Activated CD8-positive, alpha-beta memory T cell treated with anti-CD3 and anti-CD28 coated beads, Interleukin-2, amount 10 ng/mL, durations not matched to agents 7 days and 5 days (primary cell): ENCODE results near the gene RBM20. TPM values are rescaled to one million over a fixed set of nuclear protein-coding genes. Genes with fewer than 3 reads are reported as not detected.
"Not testable (repeated sequence)": the region's sequence is repeated elsewhere in the genome, so short reads cannot be mapped to it uniquely, and the experiment has no call there.

Source experiments
- ATAC-seq: fragments of 150-1000 bp; cut with Tn5 transposase; one replicate; pipeline ENCODE4 v1.10.0; 2021; ENCODE audit warnings: moderate library complexity
- CTCF ChIA-PET: fragments of 350-600 bp; sonication (Branson Sonifier 250); formaldehyde crosslinking; loops from one replicate; lab custom pipeline; 2021; ENCODE audit warnings: antibody characterized with exemption; lab: Charles Lee
- DNase-seq: peaks from one replicate; pipeline ENCODE4 v3.0.0-alpha.2; 2020
- H3K27ac Mint-ChIP-seq: one replicate; pipeline ENCODE4 v1.8.0; 2021; ENCODE audit warnings: mild to moderate bottlenecking, mixed read lengths
- H3K27me3 Mint-ChIP-seq: one replicate; pipeline ENCODE4 v1.8.0; 2021; ENCODE audit warnings: mixed read lengths
- H3K36me3 Mint-ChIP-seq: one replicate; pipeline ENCODE4 v1.8.0; 2021; ENCODE audit warnings: mild to moderate bottlenecking, mixed read lengths
- H3K4me1 Mint-ChIP-seq: one replicate; pipeline ENCODE4 v1.8.0; 2021; ENCODE audit warnings: mixed read lengths
- H3K4me3 Mint-ChIP-seq: one replicate; pipeline ENCODE4 v1.8.0; 2021; ENCODE audit warnings: mild to moderate bottlenecking, moderate library complexity, mixed read lengths
- H3K9me3 Mint-ChIP-seq: one replicate; pipeline ENCODE4 v1.8.0; 2022; ENCODE audit warnings: low read depth, mixed read lengths
- total RNA-seq, 2 experiments: library from RNA; stranded (reverse); gene quantifications; one replicate each; pipeline ENCODE4 v1.2.3, GENCODE V29; 2021

Gene RBM20
- total RNA-seq, 2 experiments from 2014 or later: 0.06 to 0.07 TPM

GRCh38 chr10:110657973-110658691 lies 14.0 kb downstream of the RBM20 start:
- Mint-ChIP-seq H3K27ac (no peak overlapping the region), H3K27me3 (peaks cover 39% of the 10 kb centered on the region), H3K36me3 (no peaks in the 10 kb centered on the region), H3K4me3 (no peak overlapping the region), H3K9me3 (no peaks in the 10 kb centered on the region), H3K4me1 (peaks cover 18% of the 10 kb centered on the region)
- ATAC-seq (no peak), DNase-seq (no peak)
- CTCF ChIA-PET: interaction anchor here (6.0 kb wide), 1 partner anchor 15 kb away, joined by 42 read pairs; no protein-coding TSS in a partner anchor

- CTCF ChIA-PET: interaction anchor here (0.8 to 6.0 kb wide), 2 partner anchors 14 to 19 kb away, joined by 4 to 42 read pairs; no protein-coding TSS in a partner anchor
- H3K9me3 Mint-ChIP-seq: no peaks in the 10 kb centered on the region
- no peak overlapping the region for H3K4me3 Mint-ChIP-seq
- no peak overlapping the region for H3K27ac Mint-ChIP-seq
- H3K27me3 Mint-ChIP-seq: peaks cover 27% of the 10 kb centered on the region
- ATAC-seq (no peak), DNase-seq (no peak)
- H3K36me3 Mint-ChIP-seq: no peaks in the 10 kb centered on the region
- H3K4me1 Mint-ChIP-seq: peaks cover 18% of the 10 kb centered on the region
These were observed 15.4 kb downstream of the RBM20 start for GRCh38 chr10:110659558-110659957.

GRCh38 chr10:110660289-110660688 lies 16.2 kb downstream of the RBM20 start:
- Mint-ChIP-seq H3K27me3 (peaks cover 29% of the 10 kb centered on the region), H3K4me1 (peaks cover 18% of the 10 kb centered on the region)
- ATAC-seq, H3K36me3 Mint-ChIP-seq, H3K27ac Mint-ChIP-seq, DNase-seq, H3K4me3 Mint-ChIP-seq, H3K9me3 Mint-ChIP-seq: not testable (repeated sequence)
- CTCF ChIA-PET: interaction anchor here (0.8 to 6.0 kb wide), 2 partner anchors 13 to 20 kb away, joined by 4 to 42 read pairs; no protein-coding TSS in a partner anchor

- H3K27ac Mint-ChIP-seq: no peak overlapping the region
- DNase-seq (no peak), ATAC-seq (no peak)
- H3K4me3 Mint-ChIP-seq: no peak overlapping the region
- H3K27me3 Mint-ChIP-seq: peaks cover 29% of the 10 kb centered on the region
- CTCF ChIA-PET: interaction anchor here (6.0 kb wide), 1 partner anchor 12 kb away, joined by 42 read pairs; no protein-coding TSS in a partner anchor
- H3K4me1 Mint-ChIP-seq: peaks cover 18% of the 10 kb centered on the region
- no peaks in the 10 kb centered on the region for H3K9me3 Mint-ChIP-seq
- no peaks in the 10 kb centered on the region for H3K36me3 Mint-ChIP-seq
These were observed 17.2 kb downstream of the RBM20 start for GRCh38 chr10:110661292-110661691.

GRCh38 chr10:110664483-110665420 lies 20.6 kb downstream of the RBM20 start:
- CTCF ChIA-PET: interaction anchor here (1.0 to 1.7 kb wide), 2 partner anchors 8 to 9 kb away, joined by 3 to 11 read pairs; no protein-coding TSS in a partner anchor
- no peak overlapping the region for H3K4me3 Mint-ChIP-seq
- H3K27me3 Mint-ChIP-seq: peaks cover 45% of the 10 kb centered on the region
- no peaks in the 10 kb centered on the region for H3K36me3 Mint-ChIP-seq
- no peak for ATAC-seq
- H3K9me3 Mint-ChIP-seq: no peaks in the 10 kb centered on the region
- peaks cover 18% of the 10 kb centered on the region for H3K4me1 Mint-ChIP-seq
- no peak overlapping the region for H3K27ac Mint-ChIP-seq
- DNase-seq: no peak

- H3K27me3 Mint-ChIP-seq: peaks cover 54% of the 10 kb centered on the region
- not testable (repeated sequence) for ATAC-seq, H3K4me3 Mint-ChIP-seq, H3K36me3 Mint-ChIP-seq, DNase-seq, H3K9me3 Mint-ChIP-seq, H3K27ac Mint-ChIP-seq
- peaks cover 13% of the 10 kb centered on the region for H3K4me1 Mint-ChIP-seq
- CTCF ChIA-PET: interaction anchor here (0.6 kb wide), 1 partner anchor 442 kb away, joined by 5 read pairs; no protein-coding TSS in a partner anchor
These were observed 22.1 kb downstream of the RBM20 start for GRCh38 chr10:110666259-110666658.

GRCh38 chr10:110666673-110667072 lies 22.5 kb downstream of the RBM20 start:
- H3K4me3 Mint-ChIP-seq: no peak overlapping the region
- H3K27ac Mint-ChIP-seq: no peak overlapping the region
- no peaks in the 10 kb centered on the region for H3K36me3 Mint-ChIP-seq
- no peaks in the 10 kb centered on the region for H3K9me3 Mint-ChIP-seq
- H3K4me1 Mint-ChIP-seq: peaks cover 10% of the 10 kb centered on the region
- CTCF ChIA-PET: no interaction called here
- no peak for ATAC-seq
- peaks cover 52% of the 10 kb centered on the region for H3K27me3 Mint-ChIP-seq
- DNase-seq: no peak

- CTCF ChIA-PET: no interaction called here
- no peak overlapping the region for H3K27ac Mint-ChIP-seq
- H3K4me1 Mint-ChIP-seq: peaks cover 2% of the 10 kb centered on the region
- peaks cover 50% of the 10 kb centered on the region for H3K27me3 Mint-ChIP-seq
- H3K4me3 Mint-ChIP-seq: no peak overlapping the region
- ATAC-seq: no peak
- no peaks in the 10 kb centered on the region for H3K36me3 Mint-ChIP-seq
- no peak for DNase-seq
- H3K9me3 Mint-ChIP-seq: no peaks in the 10 kb centered on the region
These were observed 23.6 kb downstream of the RBM20 start for GRCh38 chr10:110667620-110668343.

- Mint-ChIP-seq H3K27ac (no peak overlapping the region), H3K4me3 (no peak overlapping the region), H3K9me3 (no peaks in the 10 kb centered on the region), H3K27me3 (peaks cover 52% of the 10 kb centered on the region), H3K4me1 (peaks cover 2% of the 10 kb centered on the region), H3K36me3 (no peaks in the 10 kb centered on the region)
- CTCF ChIA-PET: no interaction called here
- ATAC-seq (no peak), DNase-seq (no peak)
These were observed 24.3 kb downstream of the RBM20 start for GRCh38 chr10:110668443-110668842.

GRCh38 chr10:110670335-110670734 lies 26.2 kb downstream of the RBM20 start:
- DNase-seq (no peak), ATAC-seq (no peak)
- Mint-ChIP-seq H3K4me1 (peaks cover 2% of the 10 kb centered on the region), H3K9me3 (no peaks in the 10 kb centered on the region), H3K27ac (no peak overlapping the region), H3K27me3 (peaks cover 59% of the 10 kb centered on the region), H3K4me3 (no peak overlapping the region), H3K36me3 (no peaks in the 10 kb centered on the region)
- CTCF ChIA-PET: no interaction called here

GRCh38 chr10:110671788-110672579 lies 27.8 kb downstream of the RBM20 start:
- Mint-ChIP-seq H3K36me3 (no peaks in the 10 kb centered on the region), H3K27ac (peak overlapping the region; percentile 69), H3K27me3 (peaks cover 50% of the 10 kb centered on the region), H3K4me3 (peak overlapping the region; percentile 79), H3K4me1 (peaks cover 2% of the 10 kb centered on the region), H3K9me3 (no peaks in the 10 kb centered on the region)
- DNase-seq (peak; percentile 85), ATAC-seq (peak; percentile 98)
- CTCF ChIA-PET: interaction anchor here (0.7 to 5.2 kb wide), 53 partner anchors 8 to 604 kb away, joined by 3 to 42 read pairs (median 4); partner anchors contain the start of genes ADRA2A, RBM20, SMC3 and SMNDC1

GRCh38 chr10:110672580-110672919 lies 28.4 kb downstream of the RBM20 start:
- ATAC-seq: no peak

More at GRCh38 chr10:110672580-110672919, 28.4 kb downstream of the RBM20 start:
- no peaks in the 10 kb centered on the region for H3K36me3 Mint-ChIP-seq
- no peaks in the 10 kb centered on the region for H3K9me3 Mint-ChIP-seq
- H3K4me1 Mint-ChIP-seq: peaks cover 2% of the 10 kb centered on the region
- peak overlapping the region; percentile 79 for H3K4me3 Mint-ChIP-seq
- DNase-seq: no peak
- peak overlapping the region; percentile 69 for H3K27ac Mint-ChIP-seq
- CTCF ChIA-PET: interaction anchor here (0.7 to 5.2 kb wide), 49 partner anchors 8 to 605 kb away, joined by 3 to 42 read pairs (median 4); partner anchors contain the start of genes ADRA2A, RBM20, SMC3 and SMNDC1
- peaks cover 52% of the 10 kb centered on the region for H3K27me3 Mint-ChIP-seq
